ENCODE measurements around the gene ISG15. TPM values are rescaled to one million over a fixed set of nuclear protein-coding genes. Genes with fewer than 3 reads are reported as not detected.

Gene ISG15
- total and polyA plus RNA-seq, 9 of the 15 experiments (the other 6 are each of a cell fraction or from before 2014, with no cell fraction given) = 0.40 to 58.3 (median 12.2) TPM

DNA sequence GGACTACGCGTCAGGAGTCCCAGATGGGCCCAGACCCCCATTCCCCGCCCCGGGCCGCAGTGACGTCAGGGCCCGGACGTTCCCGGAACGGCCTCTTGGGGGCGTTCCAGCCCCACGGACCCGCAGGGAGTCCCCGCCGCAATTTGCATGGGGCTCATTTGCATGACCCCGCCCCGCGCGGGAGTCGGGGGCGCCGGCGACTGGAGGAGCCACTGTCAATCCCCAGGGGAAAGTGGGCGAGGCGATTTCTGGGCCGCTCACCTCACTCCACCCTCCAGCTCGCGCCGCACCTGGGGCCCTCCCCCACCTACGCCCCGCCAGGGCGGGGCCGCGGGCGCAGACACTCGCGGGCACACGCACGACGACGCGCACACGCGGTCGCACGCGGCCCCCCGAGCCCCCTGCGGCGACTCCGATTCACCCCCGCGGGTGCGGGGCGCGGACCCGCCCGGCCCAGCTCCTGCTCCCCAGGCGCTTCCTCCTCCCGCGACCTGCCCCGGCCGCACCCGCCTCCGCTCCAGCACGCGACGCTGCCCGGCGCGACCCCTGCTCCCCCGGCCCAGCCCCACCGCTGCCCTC lies 19.8 kb downstream of the ISG15 start (continued):
- TF ChIP-seq, protein P1, sequence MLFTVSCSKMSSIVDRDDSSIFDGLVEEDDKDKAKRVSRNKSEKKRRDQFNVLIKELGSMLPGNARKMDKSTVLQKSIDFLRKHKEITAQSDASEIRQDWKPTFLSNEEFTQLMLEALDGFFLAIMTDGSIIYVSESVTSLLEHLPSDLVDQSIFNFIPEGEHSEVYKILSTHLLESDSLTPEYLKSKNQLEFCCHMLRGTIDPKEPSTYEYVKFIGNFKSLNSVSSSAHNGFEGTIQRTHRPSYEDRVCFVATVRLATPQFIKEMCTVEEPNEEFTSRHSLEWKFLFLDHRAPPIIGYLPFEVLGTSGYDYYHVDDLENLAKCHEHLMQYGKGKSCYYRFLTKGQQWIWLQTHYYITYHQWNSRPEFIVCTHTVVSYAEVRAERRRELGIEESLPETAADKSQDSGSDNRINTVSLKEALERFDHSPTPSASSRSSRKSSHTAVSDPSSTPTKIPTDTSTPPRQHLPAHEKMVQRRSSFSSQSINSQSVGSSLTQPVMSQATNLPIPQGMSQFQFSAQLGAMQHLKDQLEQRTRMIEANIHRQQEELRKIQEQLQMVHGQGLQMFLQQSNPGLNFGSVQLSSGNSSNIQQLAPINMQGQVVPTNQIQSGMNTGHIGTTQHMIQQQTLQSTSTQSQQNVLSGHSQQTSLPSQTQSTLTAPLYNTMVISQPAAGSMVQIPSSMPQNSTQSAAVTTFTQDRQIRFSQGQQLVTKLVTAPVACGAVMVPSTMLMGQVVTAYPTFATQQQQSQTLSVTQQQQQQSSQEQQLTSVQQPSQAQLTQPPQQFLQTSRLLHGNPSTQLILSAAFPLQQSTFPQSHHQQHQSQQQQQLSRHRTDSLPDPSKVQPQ (CRISPR knock-in tag; IDR thresholded peaks at IDR 0.05; ENCODE audit: borderline replicate concordance) = no peak
- TF ChIP-seq, protein P2, sequence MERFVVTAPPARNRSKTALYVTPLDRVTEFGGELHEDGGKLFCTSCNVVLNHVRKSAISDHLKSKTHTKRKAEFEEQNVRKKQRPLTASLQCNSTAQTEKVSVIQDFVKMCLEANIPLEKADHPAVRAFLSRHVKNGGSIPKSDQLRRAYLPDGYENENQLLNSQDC (CRISPR knock-in tag; IDR thresholded peaks at IDR 0.05) = no peak
- TF ChIP-seq, protein P3, sequence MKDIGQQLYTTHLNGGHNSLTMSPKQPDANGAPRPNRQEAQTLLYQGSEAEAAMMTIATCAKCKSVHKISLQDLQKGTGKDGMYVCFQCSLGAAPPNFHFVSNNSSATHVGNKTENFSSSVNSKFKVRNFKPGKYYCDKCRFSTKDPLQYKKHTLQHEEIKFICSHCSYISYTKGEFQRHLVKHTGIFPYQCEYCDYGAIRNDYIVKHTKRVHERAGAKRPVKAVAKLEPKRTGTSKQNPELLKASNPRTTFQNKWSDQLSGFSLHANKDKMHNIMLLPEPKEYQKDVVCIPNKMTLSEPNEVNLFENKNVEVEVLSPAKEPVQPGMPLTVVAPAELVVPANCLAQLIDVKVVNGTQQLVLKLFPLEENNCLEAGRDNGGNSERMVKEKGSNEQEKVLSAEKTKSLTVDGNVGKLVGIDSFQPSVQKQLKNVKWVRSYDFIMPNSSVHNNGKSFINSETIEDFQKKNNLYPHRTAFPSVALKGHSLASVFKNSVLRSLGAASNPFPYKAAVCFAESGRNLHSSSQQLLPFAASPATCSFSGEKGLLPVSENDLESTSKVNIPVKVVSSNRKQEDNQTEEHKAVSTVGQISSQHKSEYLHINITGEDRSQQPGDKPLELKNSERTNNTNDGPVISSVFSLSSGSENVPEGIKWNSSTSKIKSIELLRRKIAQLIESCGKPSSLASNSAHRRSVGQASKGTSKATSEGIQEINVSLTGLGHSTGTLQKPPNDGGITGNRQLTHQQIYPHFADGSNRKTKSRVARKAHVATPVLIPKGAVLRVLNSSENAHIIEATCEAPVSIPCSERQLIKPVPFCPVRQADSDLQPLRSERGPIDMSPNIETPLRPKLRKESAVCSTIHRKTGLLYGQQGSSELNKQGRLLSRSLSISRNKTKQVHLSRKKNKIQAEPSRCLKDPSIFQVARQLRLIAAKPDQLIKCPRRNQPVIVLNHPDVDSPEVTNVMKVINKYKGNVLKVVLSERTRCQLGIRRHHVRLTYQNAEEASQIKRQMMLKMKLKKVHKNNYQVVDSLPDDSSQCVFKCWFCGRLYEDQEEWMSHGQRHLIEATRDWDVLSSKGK (CRISPR knock-in tag; IDR thresholded peaks at IDR 0.05) = no peak
- TF ChIP-seq MCM7 (IDR thresholded peaks at IDR 0.05) = no peak
- TF ChIP-seq ZNF644 (tag; IDR thresholded peaks at IDR 0.05; ENCODE audit: low read depth) = no peak
- TF ChIP-seq, protein P4, sequence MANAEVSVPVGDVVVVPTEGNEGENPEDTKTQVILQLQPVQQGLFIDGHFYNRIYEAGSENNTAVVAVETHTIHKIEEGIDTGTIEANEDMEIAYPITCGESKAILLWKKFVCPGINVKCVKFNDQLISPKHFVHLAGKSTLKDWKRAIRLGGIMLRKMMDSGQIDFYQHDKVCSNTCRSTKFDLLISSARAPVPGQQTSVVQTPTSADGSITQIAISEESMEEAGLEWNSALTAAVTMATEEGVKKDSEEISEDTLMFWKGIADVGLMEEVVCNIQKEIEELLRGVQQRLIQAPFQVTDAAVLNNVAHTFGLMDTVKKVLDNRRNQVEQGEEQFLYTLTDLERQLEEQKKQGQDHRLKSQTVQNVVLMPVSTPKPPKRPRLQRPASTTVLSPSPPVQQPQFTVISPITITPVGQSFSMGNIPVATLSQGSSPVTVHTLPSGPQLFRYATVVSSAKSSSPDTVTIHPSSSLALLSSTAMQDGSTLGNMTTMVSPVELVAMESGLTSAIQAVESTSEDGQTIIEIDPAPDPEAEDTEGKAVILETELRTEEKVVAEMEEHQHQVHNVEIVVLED (CRISPR knock-in tag; IDR thresholded peaks at IDR 0.05) = no peak
- no peak for TF ChIP-seq ZNF354B (CRISPR knock-in tag; IDR thresholded peaks at IDR 0.05)
- TF ChIP-seq, protein P5, sequence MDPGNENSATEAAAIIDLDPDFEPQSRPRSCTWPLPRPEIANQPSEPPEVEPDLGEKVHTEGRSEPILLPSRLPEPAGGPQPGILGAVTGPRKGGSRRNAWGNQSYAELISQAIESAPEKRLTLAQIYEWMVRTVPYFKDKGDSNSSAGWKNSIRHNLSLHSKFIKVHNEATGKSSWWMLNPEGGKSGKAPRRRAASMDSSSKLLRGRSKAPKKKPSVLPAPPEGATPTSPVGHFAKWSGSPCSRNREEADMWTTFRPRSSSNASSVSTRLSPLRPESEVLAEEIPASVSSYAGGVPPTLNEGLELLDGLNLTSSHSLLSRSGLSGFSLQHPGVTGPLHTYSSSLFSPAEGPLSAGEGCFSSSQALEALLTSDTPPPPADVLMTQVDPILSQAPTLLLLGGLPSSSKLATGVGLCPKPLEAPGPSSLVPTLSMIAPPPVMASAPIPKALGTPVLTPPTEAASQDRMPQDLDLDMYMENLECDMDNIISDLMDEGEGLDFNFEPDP (CRISPR knock-in tag; IDR thresholded peaks at IDR 0.05) = no peak
- TF ChIP-seq, protein P6, sequence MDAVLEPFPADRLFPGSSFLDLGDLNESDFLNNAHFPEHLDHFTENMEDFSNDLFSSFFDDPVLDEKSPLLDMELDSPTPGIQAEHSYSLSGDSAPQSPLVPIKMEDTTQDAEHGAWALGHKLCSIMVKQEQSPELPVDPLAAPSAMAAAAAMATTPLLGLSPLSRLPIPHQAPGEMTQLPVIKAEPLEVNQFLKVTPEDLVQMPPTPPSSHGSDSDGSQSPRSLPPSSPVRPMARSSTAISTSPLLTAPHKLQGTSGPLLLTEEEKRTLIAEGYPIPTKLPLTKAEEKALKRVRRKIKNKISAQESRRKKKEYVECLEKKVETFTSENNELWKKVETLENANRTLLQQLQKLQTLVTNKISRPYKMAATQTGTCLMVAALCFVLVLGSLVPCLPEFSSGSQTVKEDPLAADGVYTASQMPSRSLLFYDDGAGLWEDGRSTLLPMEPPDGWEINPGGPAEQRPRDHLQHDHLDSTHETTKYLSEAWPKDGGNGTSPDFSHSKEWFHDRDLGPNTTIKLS (IDR thresholded peaks at IDR 0.05; ENCODE audit: borderline replicate concordance, low read depth) = peak; percentile 33; the same call in 1 of the 2 replicates
- no peak for TF ChIP-seq HNRNPUL1 (IDR thresholded peaks at IDR 0.05; ENCODE audit: low read length)
- TF ChIP-seq, protein P7, sequence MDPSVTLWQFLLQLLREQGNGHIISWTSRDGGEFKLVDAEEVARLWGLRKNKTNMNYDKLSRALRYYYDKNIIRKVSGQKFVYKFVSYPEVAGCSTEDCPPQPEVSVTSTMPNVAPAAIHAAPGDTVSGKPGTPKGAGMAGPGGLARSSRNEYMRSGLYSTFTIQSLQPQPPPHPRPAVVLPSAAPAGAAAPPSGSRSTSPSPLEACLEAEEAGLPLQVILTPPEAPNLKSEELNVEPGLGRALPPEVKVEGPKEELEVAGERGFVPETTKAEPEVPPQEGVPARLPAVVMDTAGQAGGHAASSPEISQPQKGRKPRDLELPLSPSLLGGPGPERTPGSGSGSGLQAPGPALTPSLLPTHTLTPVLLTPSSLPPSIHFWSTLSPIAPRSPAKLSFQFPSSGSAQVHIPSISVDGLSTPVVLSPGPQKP (CRISPR knock-in tag; IDR thresholded peaks at IDR 0.05) = no peak
- TF ChIP-seq FOXA3 (CRISPR knock-in tag; conservative IDR thresholded peaks at IDR 0.05 in 1 of 2, IDR thresholded peaks at IDR 0.05 in 1 of 2) = no peak
- TF ChIP-seq GABPB1 (CRISPR knock-in tag; IDR thresholded peaks at IDR 0.05) = peak; percentile 74
- no peak for TF ChIP-seq SAP30 (IDR thresholded peaks at IDR 0.05; ENCODE audit: borderline replicate concordance, insufficient read depth, low read depth, low read length, poor library complexity, severe bottlenecking)
